GM19467 (cell line): ENCODE measurements around the gene NTF3.

Experiments used
- ATAC-seq: cut with Tn5 transposase; IDR thresholded peaks from one replicate; pipeline ENCODE4 v1.9.1; 2021; ENCODE audit warnings: mild to moderate bottlenecking, moderate library complexity; ENCODE audit not compliant: unreplicated experiment

NTF3 gene

DNA sequence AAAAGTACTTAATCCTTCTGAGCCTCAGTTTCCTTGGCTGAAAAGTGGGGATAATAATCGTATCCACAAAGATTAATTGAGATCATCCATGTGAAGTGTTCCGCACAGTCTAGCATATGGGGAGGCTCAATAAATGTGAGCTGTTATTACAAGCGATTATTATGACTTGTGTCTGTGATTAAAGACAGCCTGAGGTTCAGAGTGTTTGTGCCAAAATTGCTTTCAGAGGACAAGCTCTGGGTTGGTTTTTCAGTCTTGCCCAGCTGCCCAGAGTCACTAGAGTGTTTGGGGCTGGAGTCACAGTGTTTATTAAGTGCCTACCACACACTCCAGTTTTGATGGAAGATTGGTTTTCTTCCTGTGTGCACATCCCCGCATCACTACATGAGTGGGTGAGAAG lies 53.5 kb downstream of the NTF3 start:
- no peak for ATAC-seq

DNA sequence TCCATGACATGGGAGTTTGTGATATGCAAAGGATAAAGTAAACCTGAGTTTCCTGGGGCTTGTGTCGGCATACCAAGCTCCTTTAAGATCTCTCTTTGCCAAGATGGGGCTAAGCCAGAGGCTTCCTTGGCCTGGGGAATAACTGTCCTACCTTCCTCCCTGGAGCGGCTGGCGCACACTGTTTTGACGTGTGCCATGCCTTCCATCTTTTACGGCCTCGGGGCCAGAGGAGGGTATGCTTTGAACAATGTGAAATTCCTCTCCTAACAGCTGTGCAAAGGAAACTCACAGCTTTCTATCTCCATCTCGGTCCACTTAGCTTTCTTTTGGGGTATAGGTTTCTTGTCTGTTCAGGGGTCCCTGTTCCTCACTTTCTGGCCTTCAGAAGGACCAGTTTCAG lies 55.2 kb downstream of the NTF3 start:
- no peak for ATAC-seq

DNA sequence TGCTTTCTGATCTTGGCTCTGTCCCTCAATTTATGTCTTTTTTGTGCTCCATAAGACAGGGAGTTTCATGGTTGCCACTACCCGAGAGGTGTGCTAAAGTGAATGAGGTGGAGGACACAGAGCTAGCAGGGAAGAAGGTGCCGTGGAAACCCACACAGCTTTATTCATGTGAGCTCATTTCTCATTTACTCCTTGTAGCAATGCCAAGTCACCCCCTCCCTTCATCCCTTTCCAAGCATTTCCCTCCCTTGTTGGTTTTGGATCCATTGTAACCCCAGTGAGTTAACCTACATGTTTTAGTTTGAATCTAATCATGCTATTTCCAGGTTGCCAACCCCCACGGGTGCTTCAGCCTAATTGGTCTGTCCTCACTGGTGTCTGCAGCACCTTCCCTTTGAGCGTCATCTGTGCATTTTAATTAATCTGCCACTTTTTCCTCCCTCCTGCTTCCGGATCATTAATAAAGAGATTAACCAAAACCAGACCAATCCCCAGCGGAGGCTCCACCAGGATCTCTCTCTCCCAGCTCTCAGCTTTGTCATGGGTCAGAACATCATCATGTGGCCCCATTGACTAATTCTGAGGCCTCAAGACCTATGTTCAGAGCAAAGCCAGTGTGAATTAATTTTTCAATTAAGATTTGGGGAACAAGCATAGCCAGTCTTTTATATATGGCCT lies 56.2 kb downstream of the NTF3 start:
- no peak for ATAC-seq

DNA sequence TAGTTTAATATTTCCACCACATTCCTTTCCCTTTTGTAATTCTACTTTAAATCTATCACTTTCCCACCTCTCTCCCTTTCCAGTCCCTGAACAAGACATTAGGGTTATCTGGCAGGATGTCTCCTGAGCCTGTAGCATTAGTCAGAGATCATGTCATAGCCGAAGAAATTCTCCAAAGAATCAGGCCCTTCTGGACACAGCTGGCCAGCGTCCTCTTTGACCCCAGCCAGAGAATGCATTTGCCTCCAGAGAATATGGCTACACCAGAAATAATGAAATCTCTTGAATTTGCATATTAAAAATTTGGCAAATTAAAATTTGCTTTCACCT lies 56.7 kb downstream of the NTF3 start:
- ATAC-seq = no peak

DNA sequence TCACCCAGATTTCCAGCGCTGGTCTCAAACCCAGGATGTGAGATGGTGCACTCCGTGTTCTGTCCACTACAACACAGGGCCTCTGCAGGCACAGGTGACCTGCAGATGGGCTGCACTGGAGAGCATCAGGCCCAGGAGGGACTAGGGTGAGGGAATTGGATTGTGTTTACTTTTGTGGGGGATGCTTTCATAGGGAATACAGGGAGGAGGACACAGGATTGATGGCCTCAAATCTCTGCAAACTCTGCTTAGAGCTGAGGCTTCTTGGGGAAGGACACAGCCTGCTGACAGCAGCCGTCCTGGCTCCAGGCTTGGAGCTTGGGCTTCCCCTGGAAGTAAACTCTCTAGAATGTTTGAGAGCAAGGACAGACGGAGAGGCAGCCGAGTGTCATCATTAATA lies 57.1 kb downstream of the NTF3 start:
- no peak for ATAC-seq

DNA sequence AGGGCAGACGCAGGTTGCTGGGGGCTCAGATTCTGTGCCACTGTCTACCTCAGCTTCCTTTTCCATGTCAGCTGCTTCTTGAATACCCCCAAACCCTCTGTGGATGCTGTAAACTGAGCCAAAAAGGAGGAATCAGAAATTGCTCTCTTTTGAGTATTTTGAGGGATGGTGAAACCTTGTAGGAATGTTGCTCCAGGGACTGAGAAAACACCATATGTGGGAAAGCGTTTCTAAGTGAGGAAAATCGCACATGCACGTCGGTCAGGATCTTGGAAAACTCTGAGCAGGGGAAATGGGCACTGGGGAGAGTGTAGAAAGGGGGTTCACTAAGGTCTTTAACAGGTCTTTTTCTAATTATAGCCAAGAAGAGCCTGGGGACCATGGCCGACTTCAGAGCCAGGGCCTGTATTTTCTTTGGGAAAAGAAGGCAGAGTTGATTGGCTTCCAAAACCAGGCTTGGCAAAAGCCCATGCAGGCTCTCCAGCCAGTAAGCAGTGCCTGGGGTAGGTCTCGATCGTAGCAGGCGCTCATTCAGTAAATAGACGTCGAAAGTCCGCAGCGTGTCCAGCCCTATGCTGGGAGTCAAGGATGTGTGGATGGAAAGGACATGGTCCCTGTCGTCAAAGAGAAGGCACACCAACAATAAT lies 58.0 kb downstream of the NTF3 start:
- no peak for ATAC-seq

DNA sequence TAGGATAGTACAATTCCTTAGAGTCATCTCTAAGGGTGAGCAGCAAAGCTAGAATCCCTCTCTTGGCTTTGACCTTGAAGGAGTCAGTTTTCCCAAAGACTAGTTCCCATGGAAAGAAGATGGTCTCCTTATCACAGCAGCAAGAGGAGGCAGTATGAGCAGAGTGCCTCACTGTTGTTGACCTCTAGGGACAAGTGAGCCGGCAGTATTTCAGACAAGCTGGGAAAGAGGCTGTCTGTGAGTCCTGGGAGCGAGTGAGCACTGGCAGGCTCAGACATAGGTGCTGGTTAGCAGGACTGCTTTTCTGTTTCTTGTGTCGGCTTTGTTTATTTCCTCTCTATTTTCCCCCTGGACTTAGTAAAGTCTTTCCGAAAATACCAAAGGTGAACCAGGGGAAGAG lies 60.7 kb downstream of the NTF3 start:
- ATAC-seq = no peak

DNA sequence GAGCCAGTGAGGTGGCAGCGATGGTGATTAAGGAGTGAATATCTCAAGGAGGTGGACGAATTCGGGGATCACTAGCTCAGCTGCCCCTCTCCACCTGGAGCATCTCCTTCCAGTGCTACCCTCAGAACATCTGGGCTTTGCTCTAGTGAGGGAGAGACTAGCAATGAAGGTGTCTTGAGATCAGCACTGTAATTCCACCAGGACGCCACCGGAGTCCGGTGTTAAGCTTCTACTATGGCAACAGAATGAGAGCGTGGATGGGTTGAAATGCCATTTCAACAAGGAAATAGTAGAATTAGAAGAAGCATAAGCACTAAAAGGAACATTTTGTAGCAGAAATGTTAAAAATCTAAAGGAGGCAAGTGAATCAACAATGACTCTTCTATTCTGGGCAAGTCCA lies 61.1 kb downstream of the NTF3 start:
- ATAC-seq = no peak

DNA sequence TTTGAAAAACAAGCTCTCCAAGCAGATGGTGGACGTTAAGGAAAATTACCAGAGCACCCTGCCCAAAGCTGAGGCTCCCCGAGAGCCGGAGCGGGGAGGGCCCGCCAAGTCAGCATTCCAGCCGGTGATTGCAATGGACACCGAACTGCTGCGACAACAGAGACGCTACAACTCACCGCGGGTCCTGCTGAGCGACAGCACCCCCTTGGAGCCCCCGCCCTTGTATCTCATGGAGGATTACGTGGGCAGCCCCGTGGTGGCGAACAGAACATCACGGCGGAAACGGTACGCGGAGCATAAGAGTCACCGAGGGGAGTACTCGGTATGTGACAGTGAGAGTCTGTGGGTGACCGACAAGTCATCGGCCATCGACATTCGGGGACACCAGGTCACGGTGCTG lies 62.4 kb downstream of the NTF3 start:
- no peak for ATAC-seq

DNA sequence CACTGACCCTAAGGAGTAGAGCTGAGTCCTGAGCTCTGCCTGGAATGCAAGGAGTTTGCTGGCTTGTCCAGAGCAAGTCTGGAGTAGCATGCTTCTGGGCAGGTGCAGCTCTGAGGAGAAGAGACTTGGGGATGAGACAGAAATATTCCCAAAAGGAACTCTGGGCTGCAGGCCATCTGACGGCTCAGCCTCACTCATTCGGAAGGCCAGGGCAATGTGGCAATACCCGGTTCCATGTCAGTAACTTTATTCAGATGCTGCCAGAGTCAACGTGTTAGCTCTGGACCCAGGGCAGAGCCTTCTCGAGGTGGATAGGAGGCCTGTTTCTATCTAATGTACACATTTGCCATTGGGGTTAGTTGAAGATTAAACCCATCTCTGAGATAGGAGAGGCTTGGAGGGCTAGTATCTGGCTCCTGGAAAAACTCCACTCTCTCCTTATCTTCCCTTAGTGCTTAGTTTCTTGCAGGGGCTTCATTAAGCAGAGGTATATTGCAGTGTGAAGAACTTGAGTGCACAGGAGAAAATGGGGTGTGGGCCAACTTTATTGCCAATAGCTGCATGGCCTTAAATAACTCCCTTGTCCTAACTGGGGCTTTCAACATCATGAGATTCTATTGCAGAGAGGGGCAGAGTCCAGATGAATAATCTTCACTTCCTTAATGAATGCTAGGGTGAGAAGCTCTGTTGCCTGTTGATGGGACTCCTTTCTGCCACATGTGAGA lies 65.6 kb downstream of the NTF3 start:
- ATAC-seq = no peak

DNA sequence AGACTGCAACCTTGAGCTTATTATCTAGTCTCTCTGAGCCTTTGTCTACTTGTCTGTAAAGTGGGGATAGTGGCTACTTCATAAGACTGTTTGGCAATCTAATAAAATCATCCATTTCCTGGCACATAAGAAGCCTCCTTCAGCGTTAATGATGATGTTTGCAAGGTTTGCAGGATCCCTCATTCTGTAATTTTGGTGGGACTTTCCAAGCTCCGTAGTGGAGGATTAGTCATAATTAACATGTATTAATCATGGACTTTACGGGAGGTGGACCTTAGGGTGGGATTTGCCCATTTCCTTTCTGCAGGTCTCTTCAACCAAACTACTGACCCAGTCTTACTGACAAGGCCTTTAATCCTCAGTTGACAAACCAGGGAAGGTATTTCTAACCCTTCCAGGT lies 66.2 kb downstream of the NTF3 start:
- no peak for ATAC-seq

DNA sequence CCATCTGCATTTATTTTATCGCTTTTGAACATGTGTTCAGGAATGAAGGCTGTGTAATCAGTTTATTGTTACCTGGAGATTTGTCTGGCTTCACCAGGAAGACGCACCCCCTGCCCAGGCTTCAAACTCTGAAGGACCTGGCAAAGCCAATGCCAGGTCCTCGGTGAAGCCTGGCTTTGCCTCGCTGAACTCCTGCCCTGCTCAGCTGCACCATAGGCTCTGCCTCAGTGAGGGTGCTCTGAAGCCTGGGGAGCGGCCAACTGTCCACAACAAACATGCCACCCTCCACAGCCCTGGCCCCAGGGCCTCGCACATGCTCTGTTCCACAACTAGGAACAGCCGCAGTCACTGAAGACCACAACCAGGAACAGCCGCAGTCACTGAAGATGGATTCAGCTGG lies 66.9 kb downstream of the NTF3 start:
- no peak for ATAC-seq

DNA sequence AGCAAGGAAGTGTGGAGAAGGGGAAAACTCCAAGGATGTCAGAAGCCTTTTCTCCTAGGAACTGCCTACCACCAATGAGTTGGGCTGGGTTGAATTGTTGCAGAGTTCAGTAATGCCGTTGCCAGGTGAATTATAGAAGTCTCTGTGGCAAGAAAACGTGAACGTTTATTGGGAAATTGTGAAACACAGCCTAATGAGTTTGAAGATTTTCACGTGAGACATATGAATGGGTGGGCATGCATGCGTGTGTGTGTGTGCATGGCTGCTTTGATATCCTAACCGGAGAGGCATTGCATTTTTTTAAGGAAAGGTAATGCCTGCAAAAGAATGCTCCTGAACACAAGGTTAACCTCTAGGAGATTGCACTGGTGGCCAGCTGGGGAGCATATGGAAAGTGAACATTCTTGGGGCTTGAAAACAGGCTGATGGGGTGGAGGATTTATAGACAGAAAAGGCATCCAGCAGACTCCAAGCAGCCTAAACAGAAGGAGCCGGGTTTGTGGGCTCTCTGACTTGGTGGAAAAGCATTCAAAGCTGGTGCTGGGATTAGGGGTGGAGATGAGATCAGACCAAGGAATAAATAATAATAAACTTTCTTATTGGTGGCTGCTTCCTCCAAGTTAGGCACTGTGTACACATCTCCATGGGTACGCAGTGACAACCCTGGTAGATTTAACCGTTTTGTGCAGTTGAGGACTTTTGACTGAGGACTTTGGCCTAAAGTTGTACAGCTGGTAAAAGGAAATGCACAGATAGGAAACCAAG lies 67.8 kb downstream of the NTF3 start:
- ATAC-seq = no peak

DNA sequence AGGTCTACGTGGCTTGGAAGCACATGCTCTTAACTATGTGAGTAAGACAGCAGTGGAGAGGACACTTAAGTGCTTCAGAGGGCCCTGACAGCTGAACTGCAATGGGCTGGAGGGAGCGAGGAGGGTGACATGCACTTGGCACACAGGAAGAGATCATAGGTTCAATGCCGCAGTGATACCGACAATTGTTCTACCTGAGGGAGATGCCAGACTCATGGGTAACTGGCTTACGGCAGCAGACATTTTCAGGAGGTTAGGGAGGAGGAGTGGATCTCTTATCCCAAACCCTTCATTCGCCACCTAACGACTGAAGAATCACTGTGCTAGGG lies 68.4 kb downstream of the NTF3 start:
- ATAC-seq = no peak

DNA sequence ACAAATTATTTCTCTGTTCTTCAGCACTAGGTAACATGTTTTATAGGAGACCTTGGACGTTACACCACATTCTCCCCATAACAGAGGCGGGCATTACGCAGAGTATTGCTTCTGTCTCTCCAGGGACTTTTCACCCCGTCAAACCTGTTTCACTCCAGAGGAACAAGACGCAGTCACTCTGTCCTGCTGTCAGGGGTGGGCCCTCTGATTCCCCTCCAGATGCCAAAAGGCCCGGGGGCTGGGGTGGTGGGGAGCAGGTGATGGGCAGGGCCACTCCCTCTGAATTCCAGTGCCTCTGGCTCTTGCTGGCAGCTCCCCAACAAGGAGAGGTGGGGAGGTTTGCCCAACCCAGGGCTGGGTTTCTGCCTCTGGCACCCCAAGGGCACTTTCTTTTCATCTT lies 71.9 kb downstream of the NTF3 start:
- no peak for ATAC-seq

DNA sequence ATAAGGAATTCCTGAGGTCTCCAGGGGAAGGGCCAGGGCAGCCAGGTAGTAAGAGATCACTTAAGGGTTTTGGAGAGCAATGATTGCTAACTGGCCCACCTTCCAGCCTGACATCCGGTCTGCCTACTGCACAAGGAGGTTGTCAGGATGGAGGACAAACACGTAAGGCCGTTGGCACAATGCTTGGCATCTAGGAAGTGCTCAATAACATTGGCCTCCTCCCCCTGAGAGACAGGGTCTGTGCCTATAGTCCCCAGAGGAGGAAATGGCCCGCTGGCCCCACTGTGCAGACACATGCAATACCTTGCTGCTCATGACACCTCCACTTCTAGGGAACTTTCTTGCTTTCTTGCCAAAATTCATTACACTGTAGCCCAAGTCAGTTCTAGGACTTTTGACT lies 73.2 kb downstream of the NTF3 start:
- no peak for ATAC-seq

DNA sequence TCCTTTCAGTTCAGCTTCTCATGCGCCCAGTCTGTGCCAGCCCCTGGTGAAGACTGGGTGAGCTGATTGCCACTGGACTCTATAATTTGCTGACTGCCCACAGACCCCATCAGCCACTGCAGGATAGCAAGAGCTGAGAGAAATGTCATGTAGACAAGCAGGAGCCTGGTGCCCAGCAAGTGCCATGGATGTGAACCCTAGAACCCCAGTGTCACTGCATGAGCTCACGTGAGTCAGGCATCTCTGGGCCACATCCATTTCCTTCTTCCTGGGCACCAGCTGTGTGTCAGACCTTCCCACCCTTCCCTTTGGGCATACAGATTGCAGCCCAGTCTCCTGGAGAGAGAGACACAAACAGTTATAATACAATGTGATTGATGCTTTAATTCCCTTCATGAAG lies 73.8 kb downstream of the NTF3 start:
- ATAC-seq = no peak

DNA sequence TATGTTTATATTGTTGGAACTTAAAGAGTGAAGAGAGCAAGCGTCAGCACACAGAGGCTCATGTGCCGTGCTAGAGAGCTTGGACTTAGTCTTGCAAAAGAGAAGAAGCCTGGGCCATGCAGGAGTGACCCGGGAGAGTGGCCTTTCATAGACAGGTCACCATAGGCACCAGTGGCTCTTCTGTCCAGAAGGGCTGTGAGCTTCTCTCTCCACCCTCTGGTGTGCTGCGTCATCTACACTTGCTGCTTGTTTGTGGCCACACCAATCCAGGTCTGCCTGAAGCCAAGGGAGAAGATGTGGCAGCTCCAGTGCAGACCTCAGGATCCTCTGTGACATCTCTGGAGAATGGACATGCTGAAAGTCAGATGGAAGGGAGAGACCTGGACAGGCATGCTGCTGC lies 74.4 kb downstream of the NTF3 start:
- no peak for ATAC-seq

DNA sequence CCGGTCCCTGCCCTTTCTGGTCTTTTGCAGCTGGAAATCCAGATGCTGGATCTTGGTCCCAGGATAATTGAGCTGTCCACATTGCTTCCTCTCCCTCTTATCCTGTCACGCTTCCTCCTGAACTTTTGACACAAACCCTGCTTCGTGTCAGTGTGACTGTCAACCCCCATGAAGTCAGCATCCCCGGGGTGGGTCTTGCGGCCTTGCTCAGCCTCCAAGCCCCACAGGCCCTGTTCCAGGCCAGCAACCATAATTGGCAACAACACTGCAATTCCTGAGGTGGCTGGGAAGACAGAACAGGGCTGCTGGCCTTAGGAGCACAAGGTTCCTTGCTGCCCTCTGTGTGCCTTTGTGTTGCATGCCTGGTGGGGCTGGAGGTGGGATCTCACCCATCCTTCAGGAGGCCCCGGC lies 74.9 kb downstream of the NTF3 start:
- no peak for ATAC-seq

DNA sequence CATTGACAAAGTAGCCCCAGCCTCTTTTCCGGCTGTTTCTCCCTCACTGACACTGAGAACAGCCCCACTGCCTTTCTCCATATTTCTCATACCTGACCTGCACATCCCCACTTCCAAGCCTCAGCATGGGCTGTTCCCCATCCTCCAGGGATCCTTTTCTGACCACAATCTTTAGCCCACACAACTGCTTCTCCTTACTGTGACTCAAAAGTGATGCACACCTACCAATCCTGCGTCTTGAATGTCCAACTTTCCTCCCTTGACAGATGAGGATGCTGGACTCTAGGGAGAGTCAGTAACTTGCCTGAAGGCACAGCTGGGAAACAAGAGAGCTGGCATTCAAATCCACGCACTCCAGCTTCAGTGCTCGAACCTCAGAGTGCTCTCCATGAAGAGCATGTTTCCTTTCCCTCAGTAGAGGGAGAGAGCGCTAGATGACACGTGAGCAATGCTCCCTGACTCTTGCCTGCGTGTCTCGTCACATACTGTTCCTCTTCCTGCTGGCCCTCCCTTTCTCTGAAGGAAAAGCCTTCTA lies 75.6 kb downstream of the NTF3 start:
- ATAC-seq = no peak

DNA sequence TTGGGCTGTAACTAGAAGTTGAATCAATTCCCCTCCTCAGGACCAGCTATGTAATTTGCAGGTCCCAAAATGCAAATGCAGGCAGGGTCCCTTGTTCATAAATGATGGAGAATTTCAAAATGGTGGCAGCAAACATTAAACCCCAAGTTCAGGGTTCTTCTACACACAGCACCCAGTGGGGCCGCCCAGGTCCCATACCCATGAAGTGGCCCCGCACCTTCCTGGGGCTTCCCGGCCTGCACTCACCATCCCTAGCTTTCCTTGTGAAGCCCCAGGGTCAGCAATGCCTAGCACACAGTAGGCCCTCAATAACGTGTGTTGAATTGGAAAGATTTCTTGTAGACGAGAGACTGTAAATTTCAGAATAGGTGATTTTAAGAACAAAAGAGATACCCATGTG lies 76.0 kb downstream of the NTF3 start:
- no peak for ATAC-seq

DNA sequence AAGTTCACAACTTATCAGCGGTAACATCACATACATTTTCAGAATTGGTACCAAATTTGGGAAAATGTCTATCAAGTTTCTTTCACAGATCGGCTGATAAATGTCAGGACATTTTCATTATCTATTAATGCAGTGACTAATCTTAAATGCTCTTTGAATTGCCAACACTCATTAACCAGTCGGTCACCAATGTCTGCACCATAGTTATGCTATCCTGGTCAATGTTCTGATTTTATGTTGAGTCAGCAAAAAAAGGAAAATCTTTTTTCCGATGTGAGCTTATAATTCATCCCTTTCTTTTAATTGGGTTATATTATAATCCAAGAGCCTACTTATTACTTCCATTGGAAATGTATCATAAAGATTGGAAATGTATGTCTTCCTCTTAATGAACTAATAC lies 77.2 kb downstream of the NTF3 start:
- no peak for ATAC-seq
